HG03064 (cell line): ENCODE measurements around the gene YIPF3.
"Not testable (repeated sequence)": the region's sequence is repeated elsewhere in the genome, so short reads cannot be mapped to it uniquely, and the experiment has no call there.

ENCODE experiments used
- ATAC-seq: cut with Tn5 transposase; IDR thresholded peaks from one replicate; pipeline ENCODE4 v1.9.1; 2021; ENCODE audit warnings: low read depth; ENCODE audit not compliant: unreplicated experiment

The YIPF3 gene

DNA sequence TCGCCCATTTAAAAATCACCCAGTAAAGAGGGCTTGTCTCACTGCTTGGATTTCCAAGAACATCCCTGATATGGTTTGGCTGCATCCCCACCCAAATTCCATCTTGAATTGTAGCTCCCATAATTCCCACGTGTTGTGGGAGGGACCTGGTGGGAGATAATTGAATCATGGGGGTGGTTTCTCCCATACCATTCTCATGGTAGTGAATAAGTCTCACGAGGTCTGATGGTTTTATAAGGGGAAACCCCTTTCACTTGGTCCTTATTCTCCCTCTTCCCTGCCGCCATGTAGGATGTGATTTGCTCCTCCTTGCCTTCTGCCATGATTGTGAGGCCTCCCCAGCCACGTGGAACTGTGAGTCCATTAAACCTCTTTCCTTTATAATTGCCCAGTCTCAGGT, 49.5 kb downstream of the YIPF3 start:
- not testable (repeated sequence) for ATAC-seq

DNA sequence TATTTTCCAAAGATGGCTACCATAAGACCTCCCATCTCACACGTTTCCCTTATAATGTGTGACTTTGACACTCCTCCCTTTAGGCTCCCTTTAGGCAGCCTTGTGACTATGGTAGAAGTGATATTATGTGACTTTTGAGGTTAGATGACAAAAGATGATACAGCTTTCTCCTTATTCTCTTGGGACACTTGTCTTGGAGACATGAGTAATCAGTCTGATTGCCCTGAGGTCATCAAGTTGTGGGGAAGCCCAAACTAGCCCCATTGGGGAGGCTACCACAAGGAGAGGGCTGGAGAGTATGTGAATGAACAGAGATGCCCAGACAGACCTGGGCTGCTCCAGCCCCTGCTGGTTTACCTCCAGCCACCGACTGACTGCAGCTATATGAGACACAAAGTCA, 50.8 kb downstream of the YIPF3 start:
- no peak for ATAC-seq

DNA sequence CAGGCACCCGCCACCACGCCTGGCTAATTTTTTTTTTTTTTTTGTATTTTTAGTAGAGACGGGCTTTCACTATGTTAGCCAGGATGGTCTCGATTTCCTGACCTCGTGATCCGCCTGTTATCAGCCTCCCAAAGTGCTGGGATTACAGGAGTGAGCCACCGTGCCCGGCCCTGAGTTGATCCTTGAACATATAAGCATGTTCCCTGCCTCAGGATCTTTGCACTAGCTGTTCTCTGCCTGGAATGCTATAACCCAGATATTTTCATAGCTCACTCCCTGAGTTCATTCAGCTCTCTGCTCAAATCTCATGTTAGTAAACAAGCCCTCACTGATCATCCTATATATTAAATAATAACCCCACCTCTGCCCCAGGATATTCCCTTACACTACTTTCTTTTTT, 52.4 kb downstream of the YIPF3 start:
- no peak for ATAC-seq

DNA sequence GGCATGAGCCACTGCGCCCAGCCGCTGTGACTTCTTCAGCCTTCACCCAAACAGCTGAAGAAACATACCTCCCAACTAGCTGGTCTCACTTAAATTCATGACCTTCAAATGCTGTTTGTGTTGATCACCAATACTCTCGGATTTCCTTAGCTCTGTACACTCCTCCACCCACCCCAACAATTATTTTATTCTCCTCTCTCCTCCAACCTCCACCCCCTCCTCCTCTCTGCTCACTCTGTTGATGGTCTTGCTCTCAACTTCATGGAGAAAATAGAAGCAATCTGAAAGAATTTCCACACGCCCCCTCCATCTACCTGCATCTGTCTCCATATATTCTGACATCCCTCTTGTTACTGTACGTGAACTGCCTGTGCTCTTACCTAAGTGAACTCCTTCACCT, 54.8 kb downstream of the YIPF3 start:
- ATAC-seq: no peak
